ENCODE data around the gene SMTN. TPM values are rescaled to one million over a fixed set of nuclear protein-coding genes. Genes with fewer than 3 reads are reported as not detected.

SMTN gene
- total RNA-seq, 4 donors from 2014 or later = 173 to 294 (median 253) TPM

GRCh38 chr22:31118046-31118820, 37.1 kb downstream of the SMTN start:
- 65 to 73% methylated on average over 3 of the region's 3 CpGs for WGBS, 2 donors
- no peak for TF ChIP-seq EP300 (IDR thresholded peaks at IDR 0.05)
- TF ChIP-seq POLR2A (IDR thresholded peaks at IDR 0.05) = no peak
- no peak for TF ChIP-seq CTCF (IDR thresholded peaks at IDR 0.05)
- no peaks in the 10 kb centered on the region for H3K27me3 ChIP-seq
- H3K4me1 ChIP-seq = peaks cover 0 to 12% (median 3%) of the 10 kb centered on the region in 4 donors
- H3K9me3 ChIP-seq = no peaks in the 10 kb centered on the region
- DNase-seq (ENCODE audit: low spot score in 2 of 2) = no peak
- H3K4me3 ChIP-seq = no peak overlapping the region
- no peak overlapping the region for H3K27ac ChIP-seq
- no peaks in the 10 kb centered on the region for H3K36me3 ChIP-seq

GRCh38 chr22:31119026-31119717, 38.1 kb downstream of the SMTN start:
- H3K9me3 ChIP-seq = no peaks in the 10 kb centered on the region
- H3K4me3 ChIP-seq = no peak overlapping the region
- H3K27ac ChIP-seq = no peak overlapping the region
- 63 to 65% methylated on average over 7 of the region's 7 CpGs for WGBS, 2 donors
- no peak for TF ChIP-seq EP300 (IDR thresholded peaks at IDR 0.05)
- no peak for TF ChIP-seq POLR2A (IDR thresholded peaks at IDR 0.05)
- no peak for TF ChIP-seq CTCF (IDR thresholded peaks at IDR 0.05)
- peaks cover 0 to 14% (median 3%) of the 10 kb centered on the region in 4 donors for H3K4me1 ChIP-seq
- no peaks in the 10 kb centered on the region for H3K27me3 ChIP-seq
- no peak for DNase-seq (ENCODE audit: low spot score in 2 of 2)
- no peaks in the 10 kb centered on the region for H3K36me3 ChIP-seq

- Histone ChIP-seq H3K27ac (no peak overlapping the region), H3K27me3 (no peaks in the 10 kb centered on the region), H3K4me1 (peaks cover 0 to 14% (median 3%) of the 10 kb centered on the region in 4 donors), H3K36me3 (no peaks in the 10 kb centered on the region), H3K9me3 (no peaks in the 10 kb centered on the region), H3K4me3 (no peak overlapping the region)
- DNase-seq (ENCODE audit: low spot score in 2 of 2) = no peak
- WGBS, 2 donors = 73 to 81% methylated on average over 4 to 5 of the region's 5 CpGs
- TF ChIP-seq POLR2A (IDR thresholded peaks at IDR 0.05) = no peak
Observed at GRCh38 chr22:31120230-31120629, 39.1 kb downstream of the SMTN start.

- Histone ChIP-seq H3K4me1 (peaks cover 0 to 14% (median 3%) of the 10 kb centered on the region in 4 donors), H3K27me3 (no peaks in the 10 kb centered on the region), H3K9me3 (no peaks in the 10 kb centered on the region), H3K27ac (no peak overlapping the region), H3K36me3 (no peaks in the 10 kb centered on the region), H3K4me3 (no peak overlapping the region)
- DNase-seq (ENCODE audit: low spot score in 2 of 2) = no peak
- TF ChIP-seq EP300 (IDR thresholded peaks at IDR 0.05) (no peak), POLR2A (IDR thresholded peaks at IDR 0.05) (no peak), CTCF (IDR thresholded peaks at IDR 0.05) (no peak)
- WGBS, 2 donors = 83 to 100% methylated on average over 1 of the region's 1 CpG
Observed at GRCh38 chr22:31120642-31121041, 39.5 kb downstream of the SMTN start.

GRCh38 chr22:31121403-31121802, 40.3 kb downstream of the SMTN start:
- no peaks in the 10 kb centered on the region for H3K27me3 ChIP-seq
- 94 to 97% methylated on average over 4 of the region's 4 CpGs for WGBS, 2 donors
- H3K36me3 ChIP-seq = no peaks in the 10 kb centered on the region
- no peak for TF ChIP-seq CTCF (IDR thresholded peaks at IDR 0.05)
- TF ChIP-seq POLR2A (IDR thresholded peaks at IDR 0.05) = no peak
- no peak for TF ChIP-seq EP300 (IDR thresholded peaks at IDR 0.05)
- no peak for DNase-seq (ENCODE audit: low spot score in 2 of 2)
- H3K4me1 ChIP-seq = peaks cover 0 to 14% (median 3%) of the 10 kb centered on the region in 4 donors
- no peaks in the 10 kb centered on the region for H3K9me3 ChIP-seq
- no peak overlapping the region for H3K4me3 ChIP-seq
- no peak overlapping the region for H3K27ac ChIP-seq

Measured in tibial nerve (tissue), 4 donors.